ENCODE results near the gene CYP2F1. TPM values are rescaled to one million over a fixed set of nuclear protein-coding genes. Genes with fewer than 3 reads are reported as not detected.
"Not testable (repeated sequence)": the region's sequence is repeated elsewhere in the genome, so short reads cannot be mapped to it uniquely, and the experiment has no call there.

The CYP2F1 gene
- total and polyA plus RNA-seq, 3 experiments from 2014 or later, result not detected

- no peak overlapping the region for H3K4me3 ChIP-seq (ENCODE audit: low read length)
- ChIA-PET POLR2A (interaction anchor here (0.6 kb wide), 1 partner anchor 110 kb away, joined by 6 read pairs; no protein-coding TSS in a partner anchor), CTCF (interaction anchor here (1.0 kb wide), 2 partner anchors 14 to 31 kb away, joined by 3 read pairs; no protein-coding TSS in a partner anchor)
- H3K36me3 ChIP-seq (ENCODE audit: insufficient read depth, low read length), result no peaks in the 10 kb centered on the region
- no peaks in the 10 kb centered on the region for H3K9me3 ChIP-seq (ENCODE audit: low read length)
- H3K4me1 ChIP-seq (ENCODE audit: insufficient read depth, low read length), result no peaks in the 10 kb centered on the region
- no peak for DNase-seq
- Mint-ChIP-seq H3K36me3 (peaks cover 0 to 2% (median 0%) of the 10 kb centered on the region in 3 donors), H3K4me1 (peaks cover 0 to 3% (median 0%) of the 10 kb centered on the region in 3 donors), H3K27me3 (peaks cover 0 to 3% of the 10 kb centered on the region in 2 donors), H3K27ac (no peak overlapping the region), H3K4me3 (no peak overlapping the region), H3K9me3 (peaks cover 0 to 3% (median 0%) of the 10 kb centered on the region in 5 donors)
- no peaks in the 10 kb centered on the region for H3K27me3 ChIP-seq (ENCODE audit: insufficient read depth, low read length, poor library complexity, severe bottlenecking)
- H3K27ac ChIP-seq (ENCODE audit: low read depth, low read length), result no peak overlapping the region
Observed at GRCh38 chr19:41112728-41113290, 1.4 kb upstream of the CYP2F1 start.

GRCh38 chr19:41116261-41116660 lies 2.0 kb downstream of the CYP2F1 start:
- ChIA-PET POLR2A (no interaction called here), CTCF (no interaction called here)
- Mint-ChIP-seq H3K27me3 (peaks cover 0 to 7% of the 10 kb centered on the region in 2 donors), H3K27ac (peak overlapping the region in 1 of 8 donors; percentile 38), H3K36me3 (peaks cover 0 to 2% (median 0%) of the 10 kb centered on the region in 3 donors), H3K9me3 (peaks cover 0 to 3% (median 0%) of the 10 kb centered on the region in 5 donors), H3K4me3 (no peak overlapping the region), H3K4me1 (peaks cover 16 to 23% (median 23%) of the 10 kb centered on the region in 3 donors)
- no peaks in the 10 kb centered on the region for H3K36me3 ChIP-seq (ENCODE audit: insufficient read depth, low read length)
- no peak for DNase-seq
- H3K27me3 ChIP-seq (ENCODE audit: insufficient read depth, low read length, poor library complexity, severe bottlenecking), result no peaks in the 10 kb centered on the region
- H3K4me1 ChIP-seq (ENCODE audit: insufficient read depth, low read length), result peaks cover 13% of the 10 kb centered on the region
- no peak overlapping the region for H3K4me3 ChIP-seq (ENCODE audit: low read length)
- H3K9me3 ChIP-seq (ENCODE audit: low read length), result no peaks in the 10 kb centered on the region
- no peak overlapping the region for H3K27ac ChIP-seq (ENCODE audit: low read depth, low read length)

GRCh38 chr19:41120929-41121911 lies 7.0 kb downstream of the CYP2F1 start:
- H3K4me1 Mint-ChIP-seq, result peaks cover 32 to 35% (median 35%) of the 10 kb centered on the region in 3 donors
- Histone ChIP-seq H3K4me1 (ENCODE audit: insufficient read depth, low read length) (peaks cover 15% of the 10 kb centered on the region), H3K27ac (ENCODE audit: low read depth, low read length) (peak overlapping the region; percentile 81)
- not testable (repeated sequence) for H3K36me3 ChIP-seq (ENCODE audit: insufficient read depth, low read length); H3K36me3 Mint-ChIP-seq; H3K27me3 ChIP-seq (ENCODE audit: insufficient read depth, low read length, poor library complexity, severe bottlenecking); H3K9me3 Mint-ChIP-seq; H3K27me3 Mint-ChIP-seq; H3K4me3 ChIP-seq (ENCODE audit: low read length); H3K9me3 ChIP-seq (ENCODE audit: low read length)
- peak overlapping the region; percentile 78 to 99 (median 96) for H3K27ac Mint-ChIP-seq
- peak overlapping the region; percentile 59 to 83 (median 76) for H3K4me3 Mint-ChIP-seq
- ChIA-PET CTCF (interaction anchor here (0.8 kb wide), 1 partner anchor 135 kb away, joined by 3 read pairs; no protein-coding TSS in a partner anchor), POLR2A (interaction anchor here (0.6 kb wide), 1 partner anchor 647 kb away, joined by 9 read pairs; no protein-coding TSS in a partner anchor)
- DNase-seq, result peak; percentile 69 to 95 (median 90)

- H3K9me3 ChIP-seq (ENCODE audit: low read length); H3K36me3 ChIP-seq (ENCODE audit: insufficient read depth, low read length); H3K9me3 Mint-ChIP-seq; DNase-seq; H3K27me3 Mint-ChIP-seq; H3K36me3 Mint-ChIP-seq; POLR2A ChIA-PET; H3K27ac ChIP-seq (ENCODE audit: low read depth, low read length); H3K4me3 ChIP-seq (ENCODE audit: low read length); H3K27me3 ChIP-seq (ENCODE audit: insufficient read depth, low read length, poor library complexity, severe bottlenecking): not testable (repeated sequence)
- H3K4me1 ChIP-seq (ENCODE audit: insufficient read depth, low read length), result peaks cover 26% of the 10 kb centered on the region
- CTCF ChIA-PET, result interaction anchor here (0.7 to 2.6 kb wide), 3 partner anchors 13 to 460 kb away, joined by 3 to 8 read pairs (median 3); no protein-coding TSS in a partner anchor
- Mint-ChIP-seq H3K27ac (peak overlapping the region in 6 of 8 donors; percentile 39 to 94 (median 87)), H3K4me1 (peaks cover 43 to 48% (median 46%) of the 10 kb centered on the region in 3 donors), H3K4me3 (peak overlapping the region in 1 of 7 donors; percentile 63)
Observed at GRCh38 chr19:41122846-41123245, 8.6 kb downstream of the CYP2F1 start.

GRCh38 chr19:41123716-41124294 lies 9.6 kb downstream of the CYP2F1 start:
- CTCF ChIA-PET, result interaction anchor here (0.7 to 2.6 kb wide), 3 partner anchors 14 to 460 kb away, joined by 3 to 8 read pairs (median 3); no protein-coding TSS in a partner anchor
- H3K27ac Mint-ChIP-seq, result peak overlapping the region in 6 of 8 donors; percentile 22 to 94 (median 87)
- H3K4me1 ChIP-seq (ENCODE audit: insufficient read depth, low read length), result peaks cover 26% of the 10 kb centered on the region
- H3K36me3 ChIP-seq (ENCODE audit: insufficient read depth, low read length), result no peaks in the 10 kb centered on the region
- H3K4me3 Mint-ChIP-seq, result peak overlapping the region in 1 of 7 donors; percentile 51
- H3K9me3 ChIP-seq (ENCODE audit: low read length), result no peaks in the 10 kb centered on the region
- POLR2A ChIA-PET, result interaction anchor here (0.6 kb wide), 1 partner anchor 521 kb away, joined by 3 read pairs; no protein-coding TSS in a partner anchor
- no peak overlapping the region for H3K27ac ChIP-seq (ENCODE audit: low read depth, low read length)
- no peak overlapping the region for H3K4me3 ChIP-seq (ENCODE audit: low read length)
- peaks cover 0 to 3% of the 10 kb centered on the region in 2 donors for H3K27me3 Mint-ChIP-seq
- no peak for DNase-seq
- H3K9me3 Mint-ChIP-seq, result no peaks in the 10 kb centered on the region
- no peaks in the 10 kb centered on the region for H3K27me3 ChIP-seq (ENCODE audit: insufficient read depth, low read length, poor library complexity, severe bottlenecking)
- peaks cover 44 to 55% (median 53%) of the 10 kb centered on the region in 3 donors for H3K4me1 Mint-ChIP-seq
- H3K36me3 Mint-ChIP-seq, result peaks cover 0 to 2% (median 0%) of the 10 kb centered on the region in 3 donors

GRCh38 chr19:41126765-41127203 lies 12.6 kb downstream of the CYP2F1 start:
- peak; percentile 37 to 61 (median 51) for DNase-seq
- POLR2A ChIA-PET, result interaction anchor here (0.6 kb wide), 1 partner anchor 10 kb away, joined by 15 read pairs; no protein-coding TSS in a partner anchor
- H3K27ac ChIP-seq (ENCODE audit: low read depth, low read length), result not testable (repeated sequence)

GRCh38 chr19:41127362-41127761 lies 13.1 kb downstream of the CYP2F1 start:
- CTCF ChIA-PET, result interaction anchor here (1.2 to 2.3 kb wide), 2 partner anchors 17 to 166 kb away, joined by 3 to 9 read pairs; no protein-coding TSS in a partner anchor
- H3K4me1 ChIP-seq (ENCODE audit: insufficient read depth, low read length), result peaks cover 10% of the 10 kb centered on the region
- peak overlapping the region in 7 of 8 donors; percentile 24 to 97 (median 82) for H3K27ac Mint-ChIP-seq
- H3K36me3 ChIP-seq (ENCODE audit: insufficient read depth, low read length); H3K27ac ChIP-seq (ENCODE audit: low read depth, low read length); DNase-seq; H3K36me3 Mint-ChIP-seq; H3K9me3 Mint-ChIP-seq; H3K27me3 Mint-ChIP-seq; POLR2A ChIA-PET; H3K27me3 ChIP-seq (ENCODE audit: insufficient read depth, low read length, poor library complexity, severe bottlenecking); H3K9me3 ChIP-seq (ENCODE audit: low read length); H3K4me3 ChIP-seq (ENCODE audit: low read length): not testable (repeated sequence)
- H3K4me3 Mint-ChIP-seq, result peak overlapping the region in 3 of 7 donors; percentile 77 to 85 (median 82)
- H3K4me1 Mint-ChIP-seq, result peaks cover 24 to 35% (median 29%) of the 10 kb centered on the region in 3 donors

More at GRCh38 chr19:41126765-41127203, 12.6 kb downstream of the CYP2F1 start:
- Mint-ChIP-seq H3K27ac (peak overlapping the region in 7 of 8 donors; percentile 67 to 97 (median 88)), H3K4me1 (peaks cover 25 to 38% (median 33%) of the 10 kb centered on the region in 3 donors), H3K4me3 (peak overlapping the region in 2 of 7 donors; percentile 1 to 40)
- H3K27me3 Mint-ChIP-seq; H3K4me3 ChIP-seq (ENCODE audit: low read length); H3K36me3 ChIP-seq (ENCODE audit: insufficient read depth, low read length); H3K9me3 ChIP-seq (ENCODE audit: low read length); H3K36me3 Mint-ChIP-seq; H3K9me3 Mint-ChIP-seq; H3K27me3 ChIP-seq (ENCODE audit: insufficient read depth, low read length, poor library complexity, severe bottlenecking): not testable (repeated sequence)
- H3K4me1 ChIP-seq (ENCODE audit: insufficient read depth, low read length), result peaks cover 10% of the 10 kb centered on the region
- CTCF ChIA-PET, result interaction anchor here (1.2 to 2.3 kb wide), 3 partner anchors 14 to 165 kb away, joined by 3 to 9 read pairs (median 3); no protein-coding TSS in a partner anchor
